Measurements from ENCODE around the gene KIF3A. TPM values are rescaled to one million over a fixed set of nuclear protein-coding genes. Genes with fewer than 3 reads are reported as not detected.

The KIF3A gene
- total RNA-seq = 10 to 100 TPM; 10.3 to 22.3 (median 17.0) TPM

DNA sequence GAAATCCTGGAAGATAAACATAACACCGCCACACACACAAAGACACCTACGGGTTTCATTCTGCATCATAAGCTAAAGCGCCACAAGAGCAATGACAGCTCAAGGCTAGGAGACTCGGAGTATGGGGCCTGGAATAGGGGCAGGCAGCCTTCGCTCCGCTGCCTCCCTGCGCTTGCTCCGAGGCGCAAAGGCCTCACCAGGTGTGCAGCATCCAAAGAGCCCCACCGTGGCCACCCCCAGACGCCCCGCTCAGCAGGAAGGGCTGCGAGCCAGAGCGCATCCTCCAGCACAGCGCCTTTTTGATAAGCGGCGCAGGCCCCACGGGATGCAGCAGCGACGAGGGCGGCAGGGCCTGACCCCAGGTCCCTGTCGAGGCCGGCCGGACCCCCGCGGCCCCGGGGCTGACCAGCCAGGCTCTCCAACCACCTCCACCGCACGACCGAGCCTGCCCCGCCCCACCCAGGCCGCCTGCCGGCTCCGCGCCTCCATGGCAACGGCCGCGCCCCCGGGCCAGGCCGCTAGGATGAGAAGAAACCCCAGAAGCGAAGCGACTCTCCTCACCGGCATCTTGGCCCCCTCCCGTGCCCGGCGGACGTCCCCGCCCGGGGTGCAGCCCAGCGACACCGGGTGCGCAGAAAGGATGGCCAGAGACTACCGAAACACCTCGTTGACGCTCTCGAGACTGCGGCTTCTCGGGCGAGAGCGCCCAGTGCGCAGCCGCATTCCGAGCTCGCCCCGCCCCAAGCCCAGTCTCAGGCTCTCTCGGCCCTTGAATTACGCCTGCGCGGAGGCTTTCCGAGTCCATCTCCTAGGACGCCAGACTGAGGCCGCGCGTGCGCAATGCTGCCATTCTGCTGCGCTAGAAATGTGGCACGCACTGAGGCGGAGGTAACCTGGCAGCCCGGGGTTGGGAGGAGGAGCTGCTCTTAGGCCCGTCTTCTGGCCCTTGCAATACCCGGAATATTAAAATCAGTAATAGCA lies at the start of gene KIF3A:
Gene KIF3A (minus strand): TSS at position 694 of the 981 bp plus-strand sequence. CDS start 127 bp downstream, at position 567.
- ATAC-seq (ENCODE audit: low FRiP score in 2 of 2) (peak; percentile 98 to 100), DNase-seq (peak; percentile 96 to 99)
- H3K4me3 ChIP-seq = peak within 1 kb of the TSS; percentile 72 to 97 (median 88)
- peak within 1 kb of the TSS; percentile 54 to 79 (median 58) for H3K27ac ChIP-seq
- H3K4me1 ChIP-seq = peaks cover 6 to 13% (median 10%) of the 10 kb centered on the region in 4 donors
- peaks cover 0 to 6% (median 0%) of the 10 kb centered on the region in 4 donors for H3K36me3 ChIP-seq
- H3K9me3 ChIP-seq = no peaks in the 10 kb centered on the region
- WGBS, 2 donors = 2 to 3% methylated on average over 30 to 35 of the region's 81 CpGs
- peak in 1 of 4 donors; percentile 61 for TF ChIP-seq POLR2A (IDR thresholded peaks at IDR 0.05)
- TF ChIP-seq POLR2AphosphoS5 (IDR thresholded peaks at IDR 0.05) = peak in 1 of 2 donors; percentile 64
- no peak for TF ChIP-seq EP300 (IDR thresholded peaks at IDR 0.05)
- TF ChIP-seq, protein P1, sequence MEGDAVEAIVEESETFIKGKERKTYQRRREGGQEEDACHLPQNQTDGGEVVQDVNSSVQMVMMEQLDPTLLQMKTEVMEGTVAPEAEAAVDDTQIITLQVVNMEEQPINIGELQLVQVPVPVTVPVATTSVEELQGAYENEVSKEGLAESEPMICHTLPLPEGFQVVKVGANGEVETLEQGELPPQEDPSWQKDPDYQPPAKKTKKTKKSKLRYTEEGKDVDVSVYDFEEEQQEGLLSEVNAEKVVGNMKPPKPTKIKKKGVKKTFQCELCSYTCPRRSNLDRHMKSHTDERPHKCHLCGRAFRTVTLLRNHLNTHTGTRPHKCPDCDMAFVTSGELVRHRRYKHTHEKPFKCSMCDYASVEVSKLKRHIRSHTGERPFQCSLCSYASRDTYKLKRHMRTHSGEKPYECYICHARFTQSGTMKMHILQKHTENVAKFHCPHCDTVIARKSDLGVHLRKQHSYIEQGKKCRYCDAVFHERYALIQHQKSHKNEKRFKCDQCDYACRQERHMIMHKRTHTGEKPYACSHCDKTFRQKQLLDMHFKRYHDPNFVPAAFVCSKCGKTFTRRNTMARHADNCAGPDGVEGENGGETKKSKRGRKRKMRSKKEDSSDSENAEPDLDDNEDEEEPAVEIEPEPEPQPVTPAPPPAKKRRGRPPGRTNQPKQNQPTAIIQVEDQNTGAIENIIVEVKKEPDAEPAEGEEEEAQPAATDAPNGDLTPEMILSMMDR (IDR thresholded peaks at IDR 0.05) = peak; percentile 12 to 68 (median 55)
- no peaks in the 10 kb centered on the region for H3K27me3 ChIP-seq

DNA sequence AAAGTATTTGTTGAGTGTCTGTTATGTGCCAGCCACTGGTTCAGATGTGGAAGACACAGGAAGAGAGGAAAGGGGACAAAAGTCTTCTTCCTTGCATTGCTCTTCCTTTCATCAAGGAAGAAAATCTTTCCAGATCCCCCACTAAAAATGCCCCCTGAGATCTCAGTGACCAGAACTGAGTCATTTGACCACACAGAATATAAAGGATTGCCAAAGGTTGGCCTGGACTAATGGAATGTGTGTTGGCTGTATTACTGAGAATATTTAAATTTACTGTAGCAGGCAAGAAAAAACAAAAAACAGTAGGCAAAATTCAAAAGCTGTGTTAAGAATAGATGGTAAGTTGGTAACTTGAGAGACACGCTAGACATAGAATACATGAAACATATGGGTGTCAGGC lies 49.7 kb upstream of the KIF3A start:
- H3K4me1 ChIP-seq = no peaks in the 10 kb centered on the region
- no peak overlapping the region for H3K27ac ChIP-seq
- no peaks in the 10 kb centered on the region for H3K9me3 ChIP-seq
- H3K27me3 ChIP-seq = no peaks in the 10 kb centered on the region
- ATAC-seq (ENCODE audit: low FRiP score in 2 of 2) = no peak
- WGBS, 2 donors = 100% methylated on average over 1 of the region's 1 CpG
- H3K36me3 ChIP-seq = no peaks in the 10 kb centered on the region
- TF ChIP-seq POLR2AphosphoS5 (IDR thresholded peaks at IDR 0.05) (no peak), POLR2A (IDR thresholded peaks at IDR 0.05) (no peak), EP300 (IDR thresholded peaks at IDR 0.05) (no peak)
- TF ChIP-seq, protein P1 (IDR thresholded peaks at IDR 0.05) = no peak
- H3K4me3 ChIP-seq = no peak overlapping the region
- no peak for DNase-seq

DNA sequence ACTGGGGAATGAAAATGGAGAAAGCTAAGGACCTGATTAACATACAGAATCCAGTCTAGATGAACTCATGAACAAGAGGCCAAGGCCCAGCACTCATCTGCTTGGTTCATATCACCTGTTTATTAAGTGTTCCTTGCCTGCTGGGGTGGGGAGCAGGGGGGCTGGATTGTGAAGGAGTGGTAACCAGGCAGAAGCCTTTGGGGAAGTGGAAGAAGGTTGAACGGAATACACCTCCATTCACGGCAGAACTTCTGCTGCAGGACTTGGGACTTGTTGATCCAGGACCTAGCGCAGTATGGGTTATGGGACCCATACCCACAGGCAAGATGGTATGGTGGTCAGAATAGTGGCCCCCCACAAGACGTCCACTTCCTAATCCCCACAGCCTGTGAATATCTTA lies 48.5 kb upstream of the KIF3A start:
- no peaks in the 10 kb centered on the region for H3K27me3 ChIP-seq
- no peaks in the 10 kb centered on the region for H3K36me3 ChIP-seq
- no peaks in the 10 kb centered on the region for H3K9me3 ChIP-seq
- ATAC-seq (ENCODE audit: low FRiP score in 2 of 2) = no peak
- no peak for DNase-seq
- H3K4me1 ChIP-seq = no peaks in the 10 kb centered on the region
- WGBS, 2 donors = 93 to 97% methylated on average over 4 of the region's 4 CpGs
- H3K27ac ChIP-seq = no peak overlapping the region
- H3K4me3 ChIP-seq = no peak overlapping the region
- TF ChIP-seq POLR2AphosphoS5 (IDR thresholded peaks at IDR 0.05) (no peak), POLR2A (IDR thresholded peaks at IDR 0.05) (no peak), EP300 (IDR thresholded peaks at IDR 0.05) (no peak)
- TF ChIP-seq, protein P1 (IDR thresholded peaks at IDR 0.05) = no peak

DNA sequence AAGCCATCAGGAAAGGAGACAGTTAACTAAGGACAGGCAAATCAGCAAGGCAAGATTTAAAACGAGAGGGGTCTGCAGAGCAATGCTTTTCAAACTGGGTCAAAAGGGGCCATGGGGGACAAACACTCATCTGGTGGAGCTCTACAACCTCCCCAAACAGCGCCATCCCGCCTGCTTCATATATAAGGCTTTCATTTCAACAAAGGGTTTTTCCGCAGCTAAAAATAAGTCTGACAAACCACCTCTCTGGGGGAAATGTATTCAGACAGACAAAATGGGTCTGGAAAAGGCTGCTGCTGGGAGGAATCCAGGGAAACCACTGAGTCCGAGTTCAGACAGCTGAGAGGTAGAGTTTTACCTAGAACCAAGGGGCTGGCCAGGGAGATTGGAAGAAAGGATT lies 48.0 kb upstream of the KIF3A start:
- Histone ChIP-seq H3K27ac (no peak overlapping the region), H3K36me3 (no peaks in the 10 kb centered on the region), H3K4me3 (no peak overlapping the region), H3K4me1 (no peaks in the 10 kb centered on the region), H3K27me3 (no peaks in the 10 kb centered on the region), H3K9me3 (no peaks in the 10 kb centered on the region)
- WGBS, 2 donors = 75 to 81% methylated on average over 5 of the region's 5 CpGs
- TF ChIP-seq POLR2A (IDR thresholded peaks at IDR 0.05) = no peak
- TF ChIP-seq, protein P1 (IDR thresholded peaks at IDR 0.05) = no peak
- no peak for TF ChIP-seq POLR2AphosphoS5 (IDR thresholded peaks at IDR 0.05)
- TF ChIP-seq EP300 (IDR thresholded peaks at IDR 0.05) = no peak
- no peak for DNase-seq
- ATAC-seq (ENCODE audit: low FRiP score in 2 of 2) = no peak
